Fibroblast of skin of right quadriceps (primary cell): ENCODE data around the gene MYO1G.

Experiments
- DNase-seq: peaks from one replicate; pipeline ENCODE4 v3.0.0-alpha.2; 2013

MYO1G gene

GRCh38 chr7:44979481-44980392 is 922 bp upstream of the MYO1G start:
- no peak for DNase-seq

- DNase-seq: no peak
These were observed 868 bp downstream of the MYO1G start for GRCh38 chr7:44977959-44978335.

- no peak for DNase-seq
These were observed 1.4 kb downstream of the MYO1G start for GRCh38 chr7:44977304-44977958.

- no peak for DNase-seq
These were observed 2.0 kb downstream of the MYO1G start for GRCh38 chr7:44976746-44977196.

GRCh38 chr7:44976040-44976745 is 2.6 kb downstream of the MYO1G start:
- no peak for DNase-seq

GRCh38 chr7:44975331-44976039 is 3.3 kb downstream of the MYO1G start:
- no peak for DNase-seq

- no peak for DNase-seq
These were observed 4.3 kb downstream of the MYO1G start for GRCh38 chr7:44974549-44974948.

- no peak for DNase-seq
These were observed 5.0 kb downstream of the MYO1G start for GRCh38 chr7:44973610-44974401.

GRCh38 chr7:44972562-44972961 is 6.3 kb downstream of the MYO1G start:
- no peak for DNase-seq

GRCh38 chr7:44971902-44972441 is 6.8 kb downstream of the MYO1G start:
- no peak for DNase-seq

- DNase-seq: no peak
These were observed 7.5 kb downstream of the MYO1G start for GRCh38 chr7:44971188-44971901.

GRCh38 chr7:44970523-44971051 is 8.2 kb downstream of the MYO1G start:
- DNase-seq: no peak

- no peak for DNase-seq
These were observed 8.9 kb downstream of the MYO1G start for GRCh38 chr7:44969701-44970522.

- no peak for DNase-seq
These were observed 9.6 kb downstream of the MYO1G start for GRCh38 chr7:44969049-44969700.

- no peak for DNase-seq
These were observed 11.0 kb downstream of the MYO1G start for GRCh38 chr7:44967571-44968446.

GRCh38 chr7:44966731-44967538 is 11.9 kb downstream of the MYO1G start:
- DNase-seq: no peak
